PC-9 (cell line): Measurements from ENCODE around the gene CUL9. TPM values are rescaled to one million over a fixed set of nuclear protein-coding genes. Genes with fewer than 3 reads are reported as not detected.

ENCODE experiments used
- BruUV-seq: library from RNA; stranded (reverse); fragments of 400-500 nt; replicated peaks from 2 replicates; lab custom pipeline; 2021; lab: Mats Ljungman, UMichigan
- CTCF ChIA-PET: fragments of 300-600 bp; sonication (Branson Sonifier 250); formaldehyde crosslinking; loops from one replicate; lab custom pipeline; 2022; ENCODE audit warnings: antibody characterized with exemption; lab: Charles Lee
- POLR2A ChIA-PET: fragments of 300-600 bp; sonication (Branson Sonifier 250); formaldehyde crosslinking; loops from one replicate; lab custom pipeline; 2022; ENCODE audit warnings: antibody characterized with exemption; ENCODE audit not compliant: unreplicated experiment; lab: Charles Lee
- DNase-seq, 2 experiments: peaks; one replicate each; pipeline versions ENCODE4 v3.0.0 to v3.0.0-alpha.2; 2015 to 2022; ENCODE audit warnings: mixed read lengths in 1 of 2
- H2AFZ ChIP-seq: fragments of 200-600 bp; sonication (generic); 2 replicates; pipeline ENCODE4 v1.8.1; 2017; ENCODE audit warnings: antibody characterized with exemption
- H3F3A ChIP-seq: fragments of 200-600 bp; sonication (generic); 2 replicates; pipeline ENCODE4 v1.8.1; 2017; ENCODE audit warnings: antibody characterized with exemption, mild to moderate bottlenecking, low read depth; ENCODE audit not compliant: insufficient read depth
- H3K27ac ChIP-seq: fragments of 200-600 bp; sonication (generic); 2 replicates; pipeline ENCODE4 v1.6.1; 2016; ENCODE audit warnings: mixed run types
- H3K27me3 ChIP-seq: fragments of 200-600 bp; sonication (generic); 2 replicates; pipeline ENCODE4 v1.6.1; 2016; ENCODE audit warnings: low read depth, mixed run types; ENCODE audit not compliant: insufficient read depth
- H3K36me3 ChIP-seq: fragments of 200-600 bp; sonication (generic); 2 replicates; pipeline ENCODE4 v1.6.1; 2016; ENCODE audit warnings: low read depth, mixed run types
- H3K4me1 ChIP-seq: fragments of 200-600 bp; sonication (generic); replicated peaks from 2 replicates; pipeline ENCODE4 v1.6.1; 2016; ENCODE audit warnings: mixed run types; ENCODE audit not compliant: insufficient read depth
- H3K4me2 ChIP-seq: fragments of 200-600 bp; sonication (generic); 2 replicates; pipeline ENCODE4 v1.6.1; 2017; ENCODE audit warnings: mixed run types
- H3K4me3 ChIP-seq: fragments of 200-600 bp; sonication (generic); 2 replicates; pipeline ENCODE4 v1.6.1; 2016; ENCODE audit warnings: mixed run types
- H3K79me2 ChIP-seq: fragments of 200-600 bp; sonication (generic); 2 replicates; pipeline ENCODE4 v1.6.1; 2017; ENCODE audit warnings: low read depth, mixed run types
- H3K9me2 ChIP-seq: fragments of 200-600 bp; sonication (generic); 2 replicates; pipeline ENCODE4 v1.8.1; 2017; ENCODE audit warnings: mild to moderate bottlenecking; ENCODE audit not compliant: insufficient read depth
- H3K9me3 ChIP-seq: fragments of 200-600 bp; sonication (generic); 2 replicates; pipeline ENCODE4 v1.8.1; 2016; ENCODE audit warnings: low read depth; ENCODE audit not compliant: insufficient read depth
- H4K20me1 ChIP-seq: fragments of 200-600 bp; sonication (generic); 2 replicates; pipeline ENCODE4 v1.8.1; 2017; ENCODE audit not compliant: insufficient read depth
- CTCF ChIP-seq: fragments of 200-600 bp; sonication (generic); conservative IDR thresholded peaks from 2 replicates; pipeline ENCODE4 v1.6.1; 2017; ENCODE audit warnings: mixed run types, antibody characterized with exemption, mild to moderate bottlenecking, moderate library complexity
- EZH2 ChIP-seq: fragments of 200-600 bp; sonication (generic); IDR thresholded peaks from 2 replicates; pipeline ENCODE4 v1.8.0; 2017; ENCODE audit warnings: antibody characterized with exemption, low read depth
- intact Hi-C: fragments of 100-400 bp; cut with micrococcal nuclease; formaldehyde crosslinking; loops from one replicate; pipeline ENCODE4 v1.10.0; 2022; ENCODE audit not compliant: unreplicated experiment
- total RNA-seq: library from RNA; stranded (reverse); gene quantifications from 2 replicates; pipeline ENCODE4 v1.2.3, GENCODE V29; 2021

Gene CUL9
- total RNA-seq, 1 experiment from 2014 or later = 52.8 TPM

GRCh38 chr6:43193929-43194328 lies 11.9 kb downstream of the CUL9 start:
- Histone ChIP-seq H3K4me3 (no peak overlapping the region), H3K79me2 (no peaks in the 10 kb centered on the region), H2AFZ (no peak overlapping the region), H3K4me1 (no peaks in the 10 kb centered on the region), H4K20me1 (no peaks in the 10 kb centered on the region), H3F3A (0 out of 2 replicates have a peak, but pooled peaks cover 4% of the 10 kb centered on the region), H3K27me3 (no peaks in the 10 kb centered on the region), H3K36me3 (peaks cover 6% of the 10 kb centered on the region; the same call in 1 of the 2 replicates), H3K4me2 (no peak overlapping the region), H3K27ac (no peak overlapping the region), H3K9me2 (no peaks in the 10 kb centered on the region), H3K9me3 (no peaks in the 10 kb centered on the region)
- DNase-seq = no peak
- POLR2A ChIA-PET = interaction anchor here (0.7 kb wide), 1 partner anchor 210 kb away, joined by 5 read pairs; the partner anchor contains the start of gene PPP2R5D
- CTCF ChIA-PET = interaction anchor here (0.6 kb wide), 1 partner anchor 316 kb away, joined by 4 read pairs; the partner anchor contains the start of gene LRRC73
- no TSS peak for BruUV-seq
- TF ChIP-seq EZH2 (no peak), CTCF (no peak)
- intact Hi-C loops = no loop called here

- TF ChIP-seq EZH2 = no peak
- no peak for TF ChIP-seq CTCF
- no TSS peak for BruUV-seq
- no peak overlapping the region for H3K4me2 ChIP-seq
- H3K36me3 ChIP-seq = no peaks in the 10 kb centered on the region
- H3K79me2 ChIP-seq = no peaks in the 10 kb centered on the region
- intact Hi-C loops = no loop called here
- H3F3A ChIP-seq = no peaks in the 10 kb centered on the region
- H3K9me3 ChIP-seq = no peaks in the 10 kb centered on the region
- H3K4me1 ChIP-seq = no peaks in the 10 kb centered on the region
- no peak for DNase-seq
- CTCF ChIA-PET = no interaction called here
- H3K4me3 ChIP-seq = no peak overlapping the region
- no peak overlapping the region for H3K27ac ChIP-seq
- H3K9me2 ChIP-seq = no peaks in the 10 kb centered on the region
- H3K27me3 ChIP-seq = no peaks in the 10 kb centered on the region
- POLR2A ChIA-PET = interaction anchor here (0.7 kb wide), 1 partner anchor 85 kb away, joined by 8 read pairs; no protein-coding TSS in a partner anchor
- no peak overlapping the region for H2AFZ ChIP-seq
- no peaks in the 10 kb centered on the region for H4K20me1 ChIP-seq
Observed at GRCh38 chr6:43196337-43196736, 14.3 kb downstream of the CUL9 start.

- H3K79me2 ChIP-seq = no peaks in the 10 kb centered on the region
- H3K9me3 ChIP-seq = no peaks in the 10 kb centered on the region
- H3K36me3 ChIP-seq = no peaks in the 10 kb centered on the region
- H4K20me1 ChIP-seq = no peaks in the 10 kb centered on the region
- POLR2A ChIA-PET = no interaction called here
- H3K4me3 ChIP-seq = no peak overlapping the region
- no peaks in the 10 kb centered on the region for H3K4me1 ChIP-seq
- H3F3A ChIP-seq = no peaks in the 10 kb centered on the region
- intact Hi-C loops = no loop called here
- no peak overlapping the region for H3K4me2 ChIP-seq
- TF ChIP-seq CTCF = no peak
- TF ChIP-seq EZH2 = no peak
- no TSS peak for BruUV-seq
- DNase-seq = no peak
- H3K9me2 ChIP-seq = no peaks in the 10 kb centered on the region
- H3K27ac ChIP-seq = no peak overlapping the region
- H3K27me3 ChIP-seq = no peaks in the 10 kb centered on the region
- CTCF ChIA-PET = no interaction called here
- H2AFZ ChIP-seq = no peak overlapping the region
Observed at GRCh38 chr6:43199912-43200311, 17.9 kb downstream of the CUL9 start.
